ENCODE measurements around the gene LARP4.

LARP4 gene

GRCh38 chr12:50514526-50515276, 114.0 kb downstream of the LARP4 start:
- Histone ChIP-seq H3K27ac (ENCODE audit: low read length) (no peak overlapping the region), H3K4me2 (ENCODE audit: insufficient read depth, low read length) (no peak overlapping the region), H3K36me3 (ENCODE audit: insufficient read depth, low read length) (no peaks in the 10 kb centered on the region), H3K27me3 (ENCODE audit: insufficient read depth, low read length, poor library complexity) (no peaks in the 10 kb centered on the region), H3K4me3 (ENCODE audit: low read depth in 1 of 2, low read length in 2 of 2) (no peak overlapping the region), H2AFZ (ENCODE audit: low read depth, low read length) (no peak overlapping the region), H3K9ac (ENCODE audit: low read depth, low read length) (no peak overlapping the region), H3K4me1 (ENCODE audit: insufficient read depth, low read length) (no peaks in the 10 kb centered on the region; the same call in 1 of the 2 replicates), H3K9me3 (ENCODE audit: insufficient read depth, low read length, severe bottlenecking) (no peaks in the 10 kb centered on the region), H4K20me1 (ENCODE audit: insufficient read depth, low read length) (peaks cover 15% of the 10 kb centered on the region; the same call in 1 of the 2 replicates), H3K79me2 (ENCODE audit: insufficient read depth, low read length) (peaks cover 95% of the 10 kb centered on the region)
- ATAC-seq (ENCODE audit: insufficient read depth, low read depth) (peak; percentile 22; the same call in 1 of the 3 replicates), DNase-seq (no peak)
- TF ChIP-seq CTCF (IDR thresholded peaks at IDR 0.05; ENCODE audit: borderline replicate concordance, extremely low read depth, low read length, poor library complexity, severe bottlenecking), result no peak
- no peak for TF ChIP-seq EZH2 (IDR thresholded peaks at IDR 0.05; ENCODE audit: borderline replicate concordance, low read depth, low read length, severe bottlenecking)

GRCh38 chr12:50515587-50515986, 114.9 kb downstream of the LARP4 start:
- H2AFZ ChIP-seq (ENCODE audit: low read depth, low read length), result no peak overlapping the region
- TF ChIP-seq EZH2 (IDR thresholded peaks at IDR 0.05; ENCODE audit: borderline replicate concordance, low read depth, low read length, severe bottlenecking), result no peak
- TF ChIP-seq CTCF (IDR thresholded peaks at IDR 0.05; ENCODE audit: borderline replicate concordance, extremely low read depth, low read length, poor library complexity, severe bottlenecking), result no peak
- ATAC-seq (ENCODE audit: insufficient read depth, low read depth) (no peak), DNase-seq (no peak)
- H3K27me3 ChIP-seq (ENCODE audit: insufficient read depth, low read length, poor library complexity), result no peaks in the 10 kb centered on the region
- no peaks in the 10 kb centered on the region; the same call in 1 of the 2 replicates for H3K4me1 ChIP-seq (ENCODE audit: insufficient read depth, low read length)
- no peak overlapping the region for H3K4me3 ChIP-seq (ENCODE audit: low read depth in 1 of 2, low read length in 2 of 2)
- peaks cover 95% of the 10 kb centered on the region for H3K79me2 ChIP-seq (ENCODE audit: insufficient read depth, low read length)
- H3K9me3 ChIP-seq (ENCODE audit: insufficient read depth, low read length, severe bottlenecking), result no peaks in the 10 kb centered on the region
- H3K27ac ChIP-seq (ENCODE audit: low read length), result no peak overlapping the region
- H3K4me2 ChIP-seq (ENCODE audit: insufficient read depth, low read length), result no peak overlapping the region
- peaks cover 13% of the 10 kb centered on the region; the same call in 1 of the 2 replicates for H4K20me1 ChIP-seq (ENCODE audit: insufficient read depth, low read length)
- no peak overlapping the region for H3K9ac ChIP-seq (ENCODE audit: low read depth, low read length)
- H3K36me3 ChIP-seq (ENCODE audit: insufficient read depth, low read length), result no peaks in the 10 kb centered on the region

GRCh38 chr12:50517421-50518048, 116.8 kb downstream of the LARP4 start:
- peaks cover 3% of the 10 kb centered on the region; the same call in 1 of the 2 replicates for H3K36me3 ChIP-seq (ENCODE audit: insufficient read depth, low read length)
- no peak overlapping the region for H3K9ac ChIP-seq (ENCODE audit: low read depth, low read length)
- ATAC-seq (ENCODE audit: insufficient read depth, low read depth) (peak; percentile 52; the same call in 2 of the 3 replicates), DNase-seq (no peak)
- peaks cover 97% of the 10 kb centered on the region for H3K79me2 ChIP-seq (ENCODE audit: insufficient read depth, low read length)
- no peaks in the 10 kb centered on the region for H3K27me3 ChIP-seq (ENCODE audit: insufficient read depth, low read length, poor library complexity)
- H3K4me1 ChIP-seq (ENCODE audit: insufficient read depth, low read length), result no peaks in the 10 kb centered on the region; the same call in 1 of the 2 replicates
- no peaks in the 10 kb centered on the region for H3K9me3 ChIP-seq (ENCODE audit: insufficient read depth, low read length, severe bottlenecking)
- no peak overlapping the region for H3K4me3 ChIP-seq (ENCODE audit: low read depth in 1 of 2, low read length in 2 of 2)
- H3K27ac ChIP-seq (ENCODE audit: low read length), result 0 out of 2 replicates have a peak overlapping the region, but pooled peaks have one; percentile 3
- TF ChIP-seq EZH2 (IDR thresholded peaks at IDR 0.05; ENCODE audit: borderline replicate concordance, low read depth, low read length, severe bottlenecking) (no peak), CTCF (IDR thresholded peaks at IDR 0.05; ENCODE audit: borderline replicate concordance, extremely low read depth, low read length, poor library complexity, severe bottlenecking) (no peak)
- H4K20me1 ChIP-seq (ENCODE audit: insufficient read depth, low read length), result peaks cover 13% of the 10 kb centered on the region; the same call in 1 of the 2 replicates
- H2AFZ ChIP-seq (ENCODE audit: low read depth, low read length), result no peak overlapping the region
- no peak overlapping the region for H3K4me2 ChIP-seq (ENCODE audit: insufficient read depth, low read length)

All from DND-41 (cell line).